GM12878 (cell line): Measurements from ENCODE around the gene IFRD2. TPM values are rescaled to one million over a fixed set of nuclear protein-coding genes. Genes with fewer than 3 reads are reported as not detected.
A peak's percentile ranks its signal among the peaks of the same experiment; 100 is the strongest.

Source experiments
- ATAC-seq: fragments of 200-7000 bp; cut with Tn5 transposase; 3 replicates; pipeline ENCODE4 v1.9.1; 2020; ENCODE audit warnings: mild to moderate bottlenecking, moderate library complexity
- BruUV-seq: library from RNA; stranded (reverse); fragments of 400-500 nt; replicated peaks from 2 replicates; lab custom pipeline; 2021; lab: Mats Ljungman, UMichigan
- CTCF ChIA-PET: fragments of 300-600 bp; sonication (Branson Sonifier 250); formaldehyde crosslinking; extraction: SDS; loops from one replicate; lab custom pipeline; 2021; ENCODE audit warnings: inconsistent platforms; lab: Yijun Ruan, JAX
- POLR2A ChIA-PET: fragments of 350-600 bp; formaldehyde crosslinking; extraction: SDS; loops from one replicate; lab custom pipeline; 2021; ENCODE audit warnings: inconsistent platforms; lab: Charles Lee
- RAD21 ChIA-PET: fragments of 300-600 bp; sonication (Branson Sonifier 250); formaldehyde crosslinking; loops from one replicate; lab custom pipeline; 2023; ENCODE audit warnings: antibody characterized with exemption; ENCODE audit not compliant: unreplicated experiment; lab: Charles Lee
- SMC1A ChIA-PET: fragments of 300-600 bp; sonication (Branson Sonifier 250); formaldehyde crosslinking; loops from one replicate; lab custom pipeline; 2023; ENCODE audit not compliant: unreplicated experiment, uncharacterized antibody; lab: Charles Lee
- DNase-seq: peaks from one replicate; pipeline ENCODE4 v3.0.0-alpha.2; 2011; ENCODE audit warnings: low read depth, low spot score
- FAIRE-seq: peaks from 3 replicates; lab custom pipeline; 2011; peaks lifted over from hg19 to GRCh38; lab: Jason Lieb, UNC
- H2AFZ ChIP-seq: 2 replicates; pipeline ENCODE4 v1.6.0; 2011; ENCODE audit warnings: low read depth, low read length, control low read depth; ENCODE audit not compliant: control insufficient read depth
- H3K27ac ChIP-seq: 2 replicates; pipeline ENCODE4 v1.5.1; 2011; ENCODE audit warnings: control low read depth; ENCODE audit not compliant: control insufficient read depth, insufficient read depth
- H3K27me3 ChIP-seq, 2 experiments: replicated peaks in 1 of 2; 2 replicates each; pipeline versions ENCODE4 v1.6.0 to v1.6.1; 2011; ENCODE audit warnings: low read length in 1 of 2; ENCODE audit not compliant: control insufficient read depth in 2 of 2, insufficient read depth in 2 of 2
- H3K36me3 ChIP-seq, 2 experiments: 2 replicates each; pipeline ENCODE4 v1.5.1; 2011; ENCODE audit warnings: low read length in 1 of 2; ENCODE audit not compliant: control insufficient read depth in 2 of 2, insufficient read depth in 2 of 2
- H3K4me1 ChIP-seq: 2 replicates; pipeline ENCODE4 v1.6.1; 2011; ENCODE audit warnings: mild to moderate bottlenecking, low read length, moderate library complexity, mixed read lengths; ENCODE audit not compliant: control insufficient read depth, insufficient read depth
- H3K4me2 ChIP-seq: 2 replicates; pipeline ENCODE4 v1.6.0; 2011; ENCODE audit warnings: control low read depth; ENCODE audit not compliant: control insufficient read depth, insufficient read depth
- H3K4me3 ChIP-seq: fragments of 200-600 bp; sonication (generic); 2 replicates; pipeline ENCODE4 v1.5.1; 2016
- H3K79me2 ChIP-seq: 2 replicates; pipeline ENCODE4 v1.6.0; 2011; ENCODE audit warnings: low read length; ENCODE audit not compliant: control insufficient read depth, insufficient read depth
- H3K9ac ChIP-seq: 2 replicates; pipeline ENCODE4 v1.8.0; 2011; ENCODE audit warnings: low read length, control low read depth, mixed read lengths; ENCODE audit not compliant: control insufficient read depth, insufficient read depth
- H3K9me3 ChIP-seq: replicated peaks from 3 replicates; pipeline ENCODE4 v1.5.1; 2011; ENCODE audit warnings: mild to moderate bottlenecking, low read length; ENCODE audit not compliant: control insufficient read depth, insufficient read depth
- H4K20me1 ChIP-seq: 2 replicates; pipeline ENCODE4 v1.6.0; 2011; ENCODE audit not compliant: control insufficient read depth, insufficient read depth
- BMI1 ChIP-seq: fragments of 450-650 bp; IDR thresholded peaks from 2 replicates; pipeline ENCODE4 v1.6.1; 2016; ENCODE audit warnings: mild to moderate bottlenecking, moderate library complexity, borderline replicate concordance
- DPF2 ChIP-seq: fragments of 450-650 bp; IDR thresholded peaks from 2 replicates; pipeline ENCODE4 v1.6.1; 2017; ENCODE audit warnings: mild to moderate bottlenecking
- FOS ChIP-seq: IDR thresholded peaks from 3 replicates; pipeline ENCODE4 v1.6.1; 2011; ENCODE audit warnings: borderline replicate concordance; ENCODE audit not compliant: insufficient read length; ENCODE audit errors: extremely low read depth
- HDGF ChIP-seq: fragments of 450-650 bp; IDR thresholded peaks from 2 replicates; pipeline ENCODE4 v1.6.1; 2016; ENCODE audit warnings: antibody characterized with exemption
- NFYB ChIP-seq: IDR thresholded peaks from 2 replicates; pipeline ENCODE4 v1.6.1; 2011; ENCODE audit warnings: low read depth, mild to moderate bottlenecking, low read length, improper control_type of control experiment, moderate library complexity; ENCODE audit not compliant: insufficient read depth
- NR2F1 ChIP-seq: fragments of 450-650 bp; conservative IDR thresholded peaks from 2 replicates; pipeline ENCODE4 v1.6.1; 2017; ENCODE audit warnings: mild to moderate bottlenecking
- SMAD5 ChIP-seq: IDR thresholded peaks from 2 replicates; pipeline ENCODE4 v1.6.1; 2016; ENCODE audit warnings: antibody characterized with exemption, low read depth
- SMC3 ChIP-seq: IDR thresholded peaks from 2 replicates; pipeline ENCODE4 v1.6.1; 2011; ENCODE audit warnings: low read length, improper control_type of control experiment, borderline replicate concordance
- STAT1 ChIP-seq: fragments of 450-650 bp; conservative IDR thresholded peaks from 2 replicates; pipeline ENCODE4 v1.6.1; 2014; ENCODE audit warnings: antibody characterized with exemption, mild to moderate bottlenecking
- ZZZ3 ChIP-seq: IDR thresholded peaks from 2 replicates; pipeline ENCODE4 v1.6.1; 2011; ENCODE audit warnings: low read depth; ENCODE audit not compliant: control insufficient read depth, insufficient read length
- WGBS: methylation state at CpG from one replicate; pipeline ENCODE4 v1.1.6; 2016; ENCODE audit warnings: low lambda C conversion rate; ENCODE audit not compliant: insufficient replicate concordance, insufficient coverage; ENCODE audit errors: missing lambda C conversion rate; 5-methylcytosine and 5-hydroxymethylcytosine counted together
- in situ Hi-C: fragments of 300-500 bp; cut with MboI; formaldehyde crosslinking; loops from 9 replicates; pipeline ENCODE4 v1.14.3; 2018; ENCODE audit warnings: mixed read lengths
- intact Hi-C: fragments of 100-400 bp; cut with micrococcal nuclease; formaldehyde crosslinking; loops from one replicate; pipeline ENCODE4 v1.14.2; 2022; ENCODE audit not compliant: unreplicated experiment
- polyA plus RNA-seq, 11 experiments: library from polyadenylated mRNA; depleted of rRNA in 4 of 11; unstranded in 6 of 11; stranded (reverse) in 5 of 11; fragments of >200 nt; fragmentation: Nextera tagmentation in 4 of 11; fragmentation: Illumina TruSeq in 1 of 11; extraction: Ambion mirVana in 4 of 11; extraction: Trizol in 1 of 11; gene quantifications; 1 replicate in 1 of 11; 2 replicates in 10 of 11; pipeline versions ENCODE4 v1.2.1 to v1.2.3, GENCODE V29; 2011 to 2016; ENCODE audit warnings: inconsistent platforms in 2 of 11, missing spikeins in 2 of 11, low read depth in 1 of 11
- total RNA-seq, 4 experiments: library from RNA; depleted of rRNA in 3 of 4; stranded (reverse); fragments of >200 nt in 3 of 4; fragmentation: Illumina TruSeq in 1 of 4; extraction: Trizol in 1 of 4; gene quantifications; 2 replicates each; pipeline versions ENCODE4 v1.2.1 to v1.2.3, GENCODE V29; 2013 to 2021

IFRD2 gene
- total and polyA plus RNA-seq, 10 of the 15 experiments (the other 5 are each of a cell fraction or from before 2014, with no cell fraction given), result 19.1 to 153 (median 80.3) TPM

GRCh38 chr3:50316657-50317242, 24.5 kb upstream of the IFRD2 start:
- no peak overlapping the region for H3K4me2 ChIP-seq
- H3K9me3 ChIP-seq, result no peaks in the 10 kb centered on the region
- RAD21 ChIA-PET, result interaction anchor here (0.9 kb wide), 1 partner anchor 17 kb away, joined by 3 read pairs; the partner anchor contains the start of genes HYAL3 and NAA80
- no peaks in the 10 kb centered on the region for H3K27me3 ChIP-seq
- H3K4me1 ChIP-seq, result peaks cover 18% of the 10 kb centered on the region
- H2AFZ ChIP-seq, result no peak overlapping the region
- H3K9ac ChIP-seq, result no peak overlapping the region
- H4K20me1 ChIP-seq, result no peaks in the 10 kb centered on the region
- CTCF ChIA-PET, result no interaction called here
- H3K36me3 ChIP-seq, result peaks cover 0 to 2% of the 10 kb centered on the region in 2 experiments; a peak in 1 of 4 replicates
- POLR2A ChIA-PET, result interaction anchor here (0.6 to 1.6 kb wide), 5 partner anchors 10 to 322 kb away, joined by 3 to 7 read pairs (median 5); partner anchors contain the start of genes HYAL3 and NAA80
- no TSS peak for BruUV-seq
- SMC1A ChIA-PET, result interaction anchor here (0.7 to 1.3 kb wide), 3 partner anchors 17 to 44 kb away, joined by 3 to 4 read pairs (median 3); no protein-coding TSS in a partner anchor
- TF ChIP-seq STAT1 (no peak), HDGF (no peak), DPF2 (0 out of 2 replicates have a peak, but pooled peaks have one; percentile 23), SMAD5 (no peak)
- WGBS, result 25% methylated on average over 9 of the region's 9 CpGs
- FAIRE-seq, result peak; percentile 47
- H3K4me3 ChIP-seq, result no peak overlapping the region
- H3K27ac ChIP-seq, result no peak overlapping the region
- in situ Hi-C loops (no loop called here), intact Hi-C loops (no loop called here)
- peaks cover 5% of the 10 kb centered on the region for H3K79me2 ChIP-seq
- peak; percentile 54 for ATAC-seq
- no peak for DNase-seq

DNA sequence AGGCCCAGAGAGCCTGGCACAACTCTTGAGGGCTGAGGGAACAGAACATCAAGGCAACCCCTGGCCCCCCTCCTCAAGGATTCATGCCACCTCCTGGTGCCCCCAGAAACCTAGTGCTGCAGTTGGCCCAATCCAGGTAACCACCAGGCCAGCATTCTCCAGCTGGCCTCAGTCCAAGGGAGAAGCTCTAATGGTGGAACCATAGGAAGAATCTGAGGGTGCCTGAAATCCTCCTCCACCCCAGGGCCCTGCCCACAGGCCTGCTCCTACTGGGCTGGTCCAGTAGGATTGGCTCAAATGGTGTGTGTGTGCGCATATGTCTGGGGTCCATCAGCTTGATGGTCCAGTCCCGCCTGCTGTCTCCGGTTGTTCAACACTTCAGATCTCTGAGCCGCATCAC, 22.6 kb upstream of the IFRD2 start:
- no peak overlapping the region for H3K9ac ChIP-seq
- intact Hi-C loops, result no loop called here
- POLR2A ChIA-PET, result interaction anchor here (0.7 kb wide), 1 partner anchor 8 kb away, joined by 5 read pairs; no protein-coding TSS in a partner anchor

More for the DNA sequence above, 22.6 kb upstream of the IFRD2 start:
- RAD21 ChIA-PET, result no interaction called here
- SMC1A ChIA-PET, result no interaction called here
- in situ Hi-C loops, result no loop called here
- DNase-seq, result no peak
- no peak overlapping the region for H3K4me2 ChIP-seq
- H3K27me3 ChIP-seq, result no peaks in the 10 kb centered on the region
- no peaks in the 10 kb centered on the region for H4K20me1 ChIP-seq
- ATAC-seq, result no peak
- peaks cover 8% of the 10 kb centered on the region for H3K4me1 ChIP-seq
- H3K4me3 ChIP-seq, result no peak overlapping the region
- CTCF ChIA-PET, result interaction anchor here (0.6 to 1.7 kb wide), 2 partner anchors 9 kb away, joined by 3 to 8 read pairs; no protein-coding TSS in a partner anchor
- no peak for FAIRE-seq
- H3K27ac ChIP-seq, result no peak overlapping the region
- TF ChIP-seq FOS, result no peak
- TF ChIP-seq BMI1, result no peak
- no peak for TF ChIP-seq NR2F1
- TF ChIP-seq NFYB, result no peak
- TF ChIP-seq SMC3, result no peak
- TF ChIP-seq ZZZ3, result no peak
- TF ChIP-seq, all 136 proteins: peak for 0
- no peaks in the 10 kb centered on the region for H3K9me3 ChIP-seq
- no peak overlapping the region for H2AFZ ChIP-seq
- no TSS peak for BruUV-seq
- H3K36me3 ChIP-seq, result peaks cover 0 to 2% of the 10 kb centered on the region in 2 experiments; a peak in 1 of 4 replicates
- whole genome bisulfite sequencing, result 98% methylated on average over 4 of the region's 4 CpGs
- H3K79me2 ChIP-seq, result no peaks in the 10 kb centered on the region
